Fibroblast of lung (primary cell): ENCODE data around the gene FHAD1. TPM values are rescaled to one million over a fixed set of nuclear protein-coding genes. Genes with fewer than 3 reads are reported as not detected.

ENCODE experiments used
- DNase-seq, 2 donors: peaks; one replicate each; pipeline versions ENCODE4 v3.0.0 to v3.0.0-alpha.2; 2010; ENCODE audit warnings: low read depth in 2 of 2
- H2AFZ ChIP-seq: 2 replicates; pipeline ENCODE4 v1.5.1; 2012; ENCODE audit warnings: low read length, control low read depth, inconsistent platforms
- H3K27ac ChIP-seq: 2 replicates; pipeline ENCODE4 v1.5.1; 2011; ENCODE audit warnings: low read length, control low read depth; ENCODE audit not compliant: insufficient read depth
- H3K27me3 ChIP-seq: 2 replicates; pipeline ENCODE4 v1.5.1; 2011; ENCODE audit warnings: mild to moderate bottlenecking, low read length; ENCODE audit not compliant: control insufficient read depth, insufficient read depth
- H3K36me3 ChIP-seq: 2 replicates; pipeline ENCODE4 v1.5.1; 2011; ENCODE audit warnings: low read length; ENCODE audit not compliant: control insufficient read depth, insufficient read depth
- H3K4me1 ChIP-seq: 2 replicates; pipeline ENCODE4 v1.5.1; 2011; ENCODE audit warnings: low read length; ENCODE audit not compliant: control insufficient read depth, insufficient read depth; ENCODE audit errors: extremely low read depth
- H3K4me2 ChIP-seq: 2 replicates; pipeline ENCODE4 v1.5.1; 2011; ENCODE audit warnings: low read length, control low read depth; ENCODE audit not compliant: insufficient read depth; ENCODE audit errors: extremely low read depth
- H3K4me3 ChIP-seq, 4 experiments: fragments of 200-600 bp in 1 of 4; sonication (generic) in 1 of 4; replicated peaks in 1 of 4; 2 replicates each; pipeline ENCODE4 v1.5.1; 2011 to 2016; ENCODE audit warnings: low read length in 4 of 4, low read depth in 3 of 4, mild to moderate bottlenecking in 3 of 4, control low read depth in 2 of 4, inconsistent platforms in 1 of 4, mixed read lengths in 1 of 4; ENCODE audit not compliant: insufficient read depth in 1 of 4; ENCODE audit errors: control extremely low read depth in 1 of 4
- H3K79me2 ChIP-seq: 2 replicates; pipeline ENCODE4 v1.5.1; 2012; ENCODE audit warnings: mild to moderate bottlenecking, low read length, inconsistent platforms; ENCODE audit not compliant: control insufficient read depth, insufficient read depth
- H3K9ac ChIP-seq: 2 replicates; pipeline ENCODE4 v1.5.1; 2011; ENCODE audit warnings: mild to moderate bottlenecking, low read length, control low read depth; ENCODE audit not compliant: insufficient read depth
- H3K9me3 ChIP-seq: 2 replicates; pipeline ENCODE4 v1.5.1; 2012; ENCODE audit warnings: low read depth, low read length; ENCODE audit not compliant: control insufficient read depth, insufficient read depth
- H4K20me1 ChIP-seq: 2 replicates; pipeline ENCODE4 v1.5.1; 2011; ENCODE audit warnings: low read length; ENCODE audit not compliant: control insufficient read depth, insufficient read depth; ENCODE audit errors: extremely low read depth
- EZH2 ChIP-seq: IDR thresholded peaks from 2 replicates; pipeline ENCODE4 v1.5.1; 2012; ENCODE audit warnings: low read length, control low read depth, mild to moderate bottlenecking; ENCODE audit errors: missing control alignments
- polyA plus RNA-seq, 2 donors: library from polyadenylated mRNA; depleted of rRNA in 1 of 2; stranded (reverse) in 1 of 2; unstranded in 1 of 2; fragments of >200 nt; gene quantifications; 2 replicates each; pipeline ENCODE4 v1.2.1, GENCODE V29; 2011 to 2012; ENCODE audit warnings: missing spikeins in 1 of 2
- total RNA-seq: library from RNA; depleted of rRNA; stranded (reverse); fragments of >200 nt; gene quantifications from 2 replicates; pipeline ENCODE4 v1.2.1, GENCODE V29; 2014
- TF ChIP-seq, protein P1 (sequence below), 2 donors: IDR thresholded peaks in 1 of 2; conservative IDR thresholded peaks in 1 of 2; 1 replicate in 1 of 2; 2 replicates in 1 of 2; pipeline ENCODE4 v1.5.1; 2011 to 2012; ENCODE audit warnings: low read length in 2 of 2, control low read depth in 1 of 2, inconsistent platforms in 1 of 2, low read depth in 1 of 2, mild to moderate bottlenecking in 1 of 2

Gene FHAD1
- total and polyA plus RNA-seq, 2 donors (not counting 1 experiment from before 2014, with no cell fraction given): 0.09 to 0.66 TPM

DNA sequence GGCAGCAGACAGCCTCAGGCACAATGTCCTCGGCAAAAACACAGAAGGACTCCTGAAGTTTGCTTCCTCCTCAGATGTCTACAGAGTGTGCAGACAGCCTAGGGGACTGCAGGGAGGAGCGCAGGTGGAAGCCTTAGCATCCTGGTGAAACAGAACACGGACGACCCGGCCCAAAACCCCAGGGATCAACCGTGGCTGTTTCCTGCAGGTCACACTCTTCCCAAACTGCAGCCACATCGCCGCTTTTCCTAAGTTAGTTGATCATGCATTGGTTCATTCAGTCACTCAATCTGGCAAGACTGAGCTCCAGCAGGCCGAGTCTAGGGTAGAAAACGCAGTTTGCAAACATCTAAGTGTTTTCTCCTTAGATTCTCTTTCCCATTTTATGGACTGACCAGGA is 33.4 kb downstream of the FHAD1 start:
- no peak for DNase-seq
- Histone ChIP-seq H3K36me3 (no peaks in the 10 kb centered on the region), H3K4me2 (no peak overlapping the region), H3K79me2 (no peaks in the 10 kb centered on the region), H3K4me1 (no peaks in the 10 kb centered on the region), H2AFZ (no peak overlapping the region), H3K4me3 (no peak overlapping the region), H3K9me3 (no peaks in the 10 kb centered on the region), H4K20me1 (no peaks in the 10 kb centered on the region), H3K27ac (no peak overlapping the region), H3K9ac (no peak overlapping the region), H3K27me3 (peaks cover 9% of the 10 kb centered on the region)
- no peak for TF ChIP-seq EZH2
- TF ChIP-seq, protein P1, sequence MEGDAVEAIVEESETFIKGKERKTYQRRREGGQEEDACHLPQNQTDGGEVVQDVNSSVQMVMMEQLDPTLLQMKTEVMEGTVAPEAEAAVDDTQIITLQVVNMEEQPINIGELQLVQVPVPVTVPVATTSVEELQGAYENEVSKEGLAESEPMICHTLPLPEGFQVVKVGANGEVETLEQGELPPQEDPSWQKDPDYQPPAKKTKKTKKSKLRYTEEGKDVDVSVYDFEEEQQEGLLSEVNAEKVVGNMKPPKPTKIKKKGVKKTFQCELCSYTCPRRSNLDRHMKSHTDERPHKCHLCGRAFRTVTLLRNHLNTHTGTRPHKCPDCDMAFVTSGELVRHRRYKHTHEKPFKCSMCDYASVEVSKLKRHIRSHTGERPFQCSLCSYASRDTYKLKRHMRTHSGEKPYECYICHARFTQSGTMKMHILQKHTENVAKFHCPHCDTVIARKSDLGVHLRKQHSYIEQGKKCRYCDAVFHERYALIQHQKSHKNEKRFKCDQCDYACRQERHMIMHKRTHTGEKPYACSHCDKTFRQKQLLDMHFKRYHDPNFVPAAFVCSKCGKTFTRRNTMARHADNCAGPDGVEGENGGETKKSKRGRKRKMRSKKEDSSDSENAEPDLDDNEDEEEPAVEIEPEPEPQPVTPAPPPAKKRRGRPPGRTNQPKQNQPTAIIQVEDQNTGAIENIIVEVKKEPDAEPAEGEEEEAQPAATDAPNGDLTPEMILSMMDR (conservative IDR thresholded peaks at IDR 0.05 in 1 of 2, IDR thresholded peaks at IDR 0.05 in 1 of 2; ENCODE audit: low read depth in 1 of 2, low read length in 2 of 2): no peak

- no peak overlapping the region for H3K9ac ChIP-seq
- DNase-seq: no peak
- no peak overlapping the region for H3K4me2 ChIP-seq
- H3K36me3 ChIP-seq: no peaks in the 10 kb centered on the region
- H2AFZ ChIP-seq: no peak overlapping the region
- no peaks in the 10 kb centered on the region for H3K4me1 ChIP-seq
- no peak for TF ChIP-seq EZH2
- TF ChIP-seq, protein P1 (conservative IDR thresholded peaks at IDR 0.05 in 1 of 2, IDR thresholded peaks at IDR 0.05 in 1 of 2; ENCODE audit: low read depth in 1 of 2, low read length in 2 of 2): no peak
- H3K27ac ChIP-seq: no peak overlapping the region
- H3K27me3 ChIP-seq: peaks cover 9% of the 10 kb centered on the region
- no peaks in the 10 kb centered on the region for H3K9me3 ChIP-seq
- H3K79me2 ChIP-seq: no peaks in the 10 kb centered on the region
- no peak overlapping the region for H3K4me3 ChIP-seq
- no peaks in the 10 kb centered on the region for H4K20me1 ChIP-seq
These were observed 35.0 kb downstream of the FHAD1 start for GRCh38 chr1:15282038-15282437.

DNA sequence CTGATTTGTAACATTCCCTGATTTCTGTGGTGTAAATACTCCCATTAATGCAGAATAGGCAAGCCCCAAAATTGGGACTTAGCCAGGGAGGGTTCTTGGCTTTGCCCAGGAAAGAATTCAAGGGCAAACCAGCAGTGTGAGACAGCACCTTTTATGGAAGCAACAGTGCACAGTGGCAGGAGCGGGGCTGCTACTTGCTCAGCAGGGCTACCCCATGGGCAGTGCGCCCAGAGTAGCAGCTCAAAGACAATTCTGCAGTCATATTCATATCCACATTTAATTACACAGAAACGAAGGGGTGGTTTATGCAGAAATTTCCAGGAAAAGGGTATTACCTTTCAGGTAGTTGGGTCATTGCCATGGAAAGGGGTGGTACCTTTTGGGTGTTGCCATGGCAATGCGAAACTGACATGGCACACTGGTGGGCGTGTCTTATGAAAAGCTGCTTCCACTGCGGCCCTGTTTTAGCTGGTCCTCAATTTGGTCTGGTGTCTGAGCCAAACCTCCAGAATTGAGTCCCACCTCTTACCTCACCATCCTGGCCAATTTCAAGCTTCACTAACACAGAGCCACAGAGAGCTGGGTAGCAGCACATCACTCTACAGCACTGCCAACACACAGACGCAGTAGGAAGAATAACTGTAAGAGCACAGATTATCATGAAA is 35.9 kb downstream of the FHAD1 start:
- Histone ChIP-seq H3K4me3 (no peak overlapping the region), H4K20me1 (no peaks in the 10 kb centered on the region), H3K9ac (no peak overlapping the region), H3K9me3 (no peaks in the 10 kb centered on the region), H3K27me3 (peaks cover 11% of the 10 kb centered on the region), H3K27ac (no peak overlapping the region), H3K4me1 (no peaks in the 10 kb centered on the region), H3K4me2 (no peak overlapping the region), H3K36me3 (no peaks in the 10 kb centered on the region), H2AFZ (no peak overlapping the region), H3K79me2 (no peaks in the 10 kb centered on the region)
- no peak for TF ChIP-seq EZH2
- TF ChIP-seq, protein P1 (conservative IDR thresholded peaks at IDR 0.05 in 1 of 2, IDR thresholded peaks at IDR 0.05 in 1 of 2; ENCODE audit: low read depth in 1 of 2, low read length in 2 of 2): no peak
- DNase-seq: no peak
